Omental fat pad (tissue), 4 donors: ENCODE data around the gene NEBL. TPM values are rescaled to one million over a fixed set of nuclear protein-coding genes. Genes with fewer than 3 reads are reported as not detected.

Source experiments
- ATAC-seq: fragments of 150-250 bp; one replicate; pipeline ENCODE4 v1.9.1; 2016; ENCODE audit warnings: mild to moderate bottlenecking, moderate library complexity; ENCODE audit not compliant: low FRiP score
- DNase-seq: peaks from one replicate; pipeline ENCODE4 v3.0.0-alpha.2; 2019; ENCODE audit warnings: low spot score
- total RNA-seq, 4 donors: library from RNA; depleted of rRNA; stranded (reverse); fragments of >200 nt; gene quantifications; one replicate each; pipeline ENCODE4 v1.1.0, GENCODE V29; 2016
- TF ChIP-seq, protein P1 (sequence below), 3 donors: fragments of 450-650 bp; IDR thresholded peaks; one replicate each; pipeline ENCODE4 v1.5.1; 2016 to 2017; ENCODE audit warnings: antibody characterized with exemption in 3 of 3, mild to moderate bottlenecking in 3 of 3, moderate library complexity in 2 of 3

Gene NEBL
- total RNA-seq, 4 donors from 2014 or later: 6.4 to 20.5 (median 12.7) TPM

DNA sequence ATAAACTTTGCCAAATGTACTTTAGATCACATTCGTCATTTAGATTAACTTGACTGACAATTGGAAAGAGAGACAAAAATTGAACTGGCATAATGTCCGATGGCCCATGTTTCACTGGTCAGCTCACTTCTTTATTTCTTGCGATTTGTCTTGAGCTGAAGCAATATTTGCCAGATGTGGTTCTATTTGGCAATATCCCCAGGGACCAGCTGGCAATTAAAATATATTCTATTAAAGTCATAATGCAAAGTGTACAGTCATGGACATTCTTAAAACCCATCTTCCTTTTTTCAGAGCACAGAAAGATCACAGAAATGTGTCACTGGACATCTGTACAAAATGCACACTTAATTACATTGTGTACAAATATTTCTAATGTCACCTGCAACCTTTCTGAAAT is 26.3 kb downstream of the NEBL start:
- TF ChIP-seq, protein P1, sequence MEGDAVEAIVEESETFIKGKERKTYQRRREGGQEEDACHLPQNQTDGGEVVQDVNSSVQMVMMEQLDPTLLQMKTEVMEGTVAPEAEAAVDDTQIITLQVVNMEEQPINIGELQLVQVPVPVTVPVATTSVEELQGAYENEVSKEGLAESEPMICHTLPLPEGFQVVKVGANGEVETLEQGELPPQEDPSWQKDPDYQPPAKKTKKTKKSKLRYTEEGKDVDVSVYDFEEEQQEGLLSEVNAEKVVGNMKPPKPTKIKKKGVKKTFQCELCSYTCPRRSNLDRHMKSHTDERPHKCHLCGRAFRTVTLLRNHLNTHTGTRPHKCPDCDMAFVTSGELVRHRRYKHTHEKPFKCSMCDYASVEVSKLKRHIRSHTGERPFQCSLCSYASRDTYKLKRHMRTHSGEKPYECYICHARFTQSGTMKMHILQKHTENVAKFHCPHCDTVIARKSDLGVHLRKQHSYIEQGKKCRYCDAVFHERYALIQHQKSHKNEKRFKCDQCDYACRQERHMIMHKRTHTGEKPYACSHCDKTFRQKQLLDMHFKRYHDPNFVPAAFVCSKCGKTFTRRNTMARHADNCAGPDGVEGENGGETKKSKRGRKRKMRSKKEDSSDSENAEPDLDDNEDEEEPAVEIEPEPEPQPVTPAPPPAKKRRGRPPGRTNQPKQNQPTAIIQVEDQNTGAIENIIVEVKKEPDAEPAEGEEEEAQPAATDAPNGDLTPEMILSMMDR (IDR thresholded peaks at IDR 0.05): no peak
- no peak for ATAC-seq
- no peak for DNase-seq

DNA sequence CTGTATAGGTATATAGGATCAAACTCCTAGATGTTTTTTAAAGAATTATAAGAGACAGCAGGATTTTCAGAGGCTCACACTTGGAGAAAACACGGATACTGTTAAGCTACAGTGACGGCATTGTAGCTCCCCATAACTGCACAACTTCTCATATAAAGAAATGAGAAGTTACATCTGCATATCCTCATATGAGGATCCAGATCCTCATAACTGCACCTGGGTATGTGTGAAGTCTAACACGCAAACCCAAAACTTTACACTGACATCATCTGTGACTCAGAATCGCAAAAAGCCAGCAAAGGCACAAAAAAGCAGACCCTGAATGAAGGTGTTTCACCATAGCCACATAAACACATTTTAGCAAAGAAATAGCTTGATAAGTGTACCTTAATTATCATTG is 34.1 kb downstream of the NEBL start:
- DNase-seq (no peak), ATAC-seq (no peak)
- TF ChIP-seq, protein P1 (IDR thresholded peaks at IDR 0.05): no peak

DNA sequence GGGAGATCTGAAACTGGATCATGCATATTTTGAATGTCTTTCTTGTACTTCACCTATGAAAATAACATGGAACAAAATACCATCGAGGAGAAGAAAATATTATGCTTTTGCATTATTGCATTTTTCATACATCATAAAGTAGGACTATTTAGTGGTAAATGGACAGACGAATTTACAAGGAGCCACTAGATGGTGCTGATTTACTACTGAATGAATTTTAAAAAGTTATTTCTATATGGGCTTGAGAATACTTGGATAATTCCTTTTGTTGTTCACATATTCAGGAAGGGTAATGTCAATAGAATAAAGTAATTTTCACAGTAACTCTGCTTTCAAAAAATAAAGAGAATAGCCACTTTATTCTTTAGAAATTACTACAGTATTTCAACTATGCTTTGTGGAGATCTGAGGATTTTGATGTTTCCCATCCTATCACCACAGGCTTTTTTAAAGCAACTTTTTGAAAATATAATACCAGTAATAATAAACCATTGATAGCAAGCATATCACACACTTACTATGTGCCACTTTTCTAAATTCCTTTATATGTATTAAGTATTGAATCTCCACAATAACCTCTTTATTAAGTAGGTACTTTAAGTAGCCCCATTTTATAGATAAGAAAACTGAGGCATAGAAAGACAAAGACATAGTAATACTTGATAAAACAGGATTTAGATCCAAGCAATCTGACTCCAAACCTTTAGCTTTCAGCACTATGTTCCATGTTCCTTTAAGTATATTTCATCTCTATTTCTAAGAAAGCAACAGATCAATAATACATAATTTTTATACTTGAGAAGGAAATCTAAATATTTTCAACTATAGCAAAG is 38.6 kb downstream of the NEBL start:
- no peak for DNase-seq
- ATAC-seq: no peak
- TF ChIP-seq, protein P1 (IDR thresholded peaks at IDR 0.05): no peak

DNA sequence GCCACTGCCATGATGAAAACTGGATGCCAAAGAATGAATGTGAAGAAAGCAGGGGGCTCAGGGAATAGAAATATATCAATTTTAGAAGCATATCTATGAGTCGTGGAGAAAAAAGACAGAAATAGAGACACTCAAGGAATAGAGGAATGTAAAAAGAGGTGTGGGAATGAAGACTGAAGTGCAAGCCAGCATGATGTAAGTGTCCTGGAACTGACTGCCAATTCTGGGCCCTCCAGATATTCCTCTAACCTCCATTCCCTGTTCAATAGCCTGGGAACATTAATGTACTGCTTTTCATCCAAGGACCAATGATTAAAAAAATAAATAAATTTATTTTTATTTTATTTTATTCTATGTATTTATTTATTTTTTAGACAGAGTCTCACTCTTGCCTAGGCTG is 40.6 kb downstream of the NEBL start:
- TF ChIP-seq, protein P1 (IDR thresholded peaks at IDR 0.05): no peak
- no peak for ATAC-seq

DNA sequence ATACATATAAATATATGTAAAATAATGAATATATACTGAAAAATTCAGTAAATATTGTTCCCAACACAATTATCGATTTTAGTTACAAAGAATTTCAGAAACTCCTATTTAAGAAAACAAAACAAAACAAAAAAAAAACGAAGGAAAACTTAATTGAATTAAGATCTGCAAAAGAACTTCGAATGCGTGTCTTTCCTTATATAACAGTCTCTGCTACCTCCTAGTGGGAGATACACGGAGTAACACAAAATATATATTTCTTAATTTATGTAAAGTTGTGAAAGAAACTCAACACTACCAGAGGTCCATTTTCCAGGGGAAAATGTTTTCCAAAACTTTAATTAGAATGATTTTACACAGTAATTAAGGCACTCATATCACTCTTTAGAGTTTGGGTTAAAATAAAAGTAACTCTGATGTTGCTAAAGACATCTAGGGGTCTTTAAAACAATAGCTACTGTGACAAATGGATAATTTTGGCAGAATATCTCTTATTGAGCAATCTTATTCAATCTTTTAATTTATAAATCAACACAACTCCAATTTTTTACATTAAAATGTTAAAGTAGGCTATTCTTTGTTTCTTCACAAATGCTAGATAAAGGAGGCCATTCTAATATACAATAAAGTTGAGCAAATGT is 41.6 kb downstream of the NEBL start:
- DNase-seq (no peak), ATAC-seq (no peak)
- TF ChIP-seq, protein P1 (IDR thresholded peaks at IDR 0.05): no peak

More for the DNA sequence above, 40.6 kb downstream of the NEBL start:
- no peak for DNase-seq

DNA sequence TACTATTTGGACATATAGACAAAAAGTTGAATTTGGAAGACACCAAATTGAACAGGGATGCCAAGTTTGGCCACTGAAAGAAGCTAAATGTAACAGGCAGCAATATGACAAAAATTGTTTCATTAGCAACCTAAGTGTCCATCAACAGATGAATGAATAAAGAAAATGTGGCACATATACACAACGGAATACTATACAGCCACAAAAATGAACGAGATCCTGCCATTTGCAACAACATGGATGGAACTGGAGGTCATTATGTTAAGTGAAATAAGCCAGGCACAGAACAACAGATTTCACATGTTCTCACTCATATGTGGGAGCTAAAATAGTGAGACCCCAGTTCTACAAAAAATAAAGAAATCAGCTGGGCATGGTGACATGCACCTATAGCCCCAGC is 43.8 kb downstream of the NEBL start:
- ATAC-seq (no peak), DNase-seq (no peak)
- TF ChIP-seq, protein P1 (IDR thresholded peaks at IDR 0.05): no peak

DNA sequence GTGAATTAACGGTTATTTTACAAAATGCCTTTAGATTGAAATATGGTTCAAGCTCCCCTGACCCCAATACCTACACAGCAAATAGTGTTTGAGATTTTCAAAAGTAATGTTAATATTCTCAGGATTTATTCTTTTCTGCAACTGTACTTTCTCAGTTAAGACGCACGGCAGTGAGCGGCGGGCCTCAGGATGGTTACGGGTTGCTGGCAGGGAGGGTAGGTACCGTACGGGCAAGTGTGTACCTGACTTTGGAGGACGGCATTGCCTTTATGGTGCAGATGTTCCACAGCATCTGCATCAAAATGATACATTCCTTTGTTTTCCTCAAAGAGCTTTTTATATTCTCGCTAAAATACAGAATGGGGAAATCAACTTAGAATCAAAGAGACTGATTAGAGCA is 44.8 kb downstream of the NEBL start:
- ATAC-seq (no peak), DNase-seq (no peak)
- TF ChIP-seq, protein P1 (IDR thresholded peaks at IDR 0.05): no peak
